ENCODE measurements around the gene PILRB. TPM values are rescaled to one million over a fixed set of nuclear protein-coding genes. Genes with fewer than 3 reads are reported as not detected.

The PILRB gene
- polyA plus RNA-seq, 6 donors from 2014 or later: 3.5 to 28.7 (median 7.0) TPM

DNA sequence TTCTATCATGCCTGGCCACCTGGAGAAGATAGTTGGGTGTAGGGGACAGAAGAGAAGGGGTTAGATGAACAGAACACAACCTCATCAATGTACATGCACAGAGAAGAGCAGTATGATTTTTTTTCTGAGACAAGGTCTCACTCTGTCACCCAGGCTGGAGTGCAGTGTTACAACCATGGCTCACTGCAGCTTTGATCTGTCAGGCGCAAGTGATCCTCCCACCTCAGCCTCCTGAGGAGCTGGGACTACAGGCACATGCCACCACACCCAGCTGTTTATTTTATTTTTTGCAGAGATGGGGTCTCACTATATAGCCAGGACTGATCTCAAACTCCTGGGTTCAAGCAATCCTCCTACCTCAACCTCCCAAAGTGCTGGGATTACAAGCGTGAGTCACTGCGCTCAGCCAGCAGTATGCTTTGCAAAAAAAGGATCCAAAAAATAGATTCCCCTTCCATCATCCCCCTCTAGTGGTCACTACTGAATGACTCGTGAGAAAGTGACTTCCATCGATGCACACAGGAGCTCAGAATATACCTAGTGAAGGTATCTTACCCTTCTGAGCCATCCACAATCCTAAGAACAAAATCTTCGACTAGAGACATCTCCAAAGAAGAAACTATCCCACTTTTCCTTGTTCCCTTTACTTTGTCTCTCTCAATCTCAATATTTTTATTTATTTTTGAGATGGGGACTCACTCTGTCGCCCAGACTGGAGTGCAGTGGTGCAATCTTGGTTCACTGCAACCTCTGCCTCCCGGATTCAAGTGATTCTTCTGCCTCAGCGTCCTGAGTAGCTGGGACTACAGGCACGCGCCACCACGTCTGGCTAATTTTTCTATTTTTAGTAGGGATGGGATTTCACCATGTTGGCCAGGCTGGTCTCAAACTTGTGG lies 49.6 kb downstream of the PILRB start:
- no peaks in the 10 kb centered on the region for H3K9me3 Mint-ChIP-seq
- no peaks in the 10 kb centered on the region for H3K27me3 Mint-ChIP-seq
- H3K27ac Mint-ChIP-seq: peak overlapping the region in 5 of 6 donors; percentile 7 to 59 (median 31)
- peaks cover 0 to 16% (median 11%) of the 10 kb centered on the region in 3 donors for H3K4me1 Mint-ChIP-seq
- DNase-seq (peak; percentile 72), ATAC-seq (ENCODE audit: low read depth in 2 of 2) (peak; percentile 92 to 95)
- no peak overlapping the region for H3K4me3 Mint-ChIP-seq
- no peaks in the 10 kb centered on the region for H3K36me3 Mint-ChIP-seq

DNA sequence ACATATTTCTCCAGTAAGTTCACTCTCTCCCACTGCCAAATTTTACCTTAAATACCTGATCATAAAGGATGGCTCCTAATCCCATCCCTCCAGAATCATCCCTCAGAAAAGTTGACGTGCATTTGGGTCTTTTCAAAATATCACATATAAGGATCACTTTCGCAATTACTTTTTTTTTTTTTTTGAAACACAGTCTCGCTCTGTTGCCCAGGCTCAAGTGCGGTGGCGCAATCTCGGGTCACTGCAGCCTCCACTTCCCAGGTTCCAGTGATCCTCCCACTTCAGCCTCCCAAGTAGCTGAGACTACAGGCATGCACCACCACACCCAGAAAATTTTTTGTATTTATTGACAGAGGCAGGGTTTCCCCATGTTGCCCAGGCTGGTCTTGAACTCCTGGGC lies 53.2 kb downstream of the PILRB start:
- peaks cover 5 to 8% of the 10 kb centered on the region in 2 donors for H3K36me3 Mint-ChIP-seq
- H3K27ac Mint-ChIP-seq: peak overlapping the region in 2 of 6 donors; percentile 27 to 39
- ATAC-seq (ENCODE audit: low read depth in 2 of 2) (no peak), DNase-seq (no peak)
- H3K9me3 Mint-ChIP-seq: no peaks in the 10 kb centered on the region
- H3K27me3 Mint-ChIP-seq: no peaks in the 10 kb centered on the region
- peaks cover 9 to 28% (median 24%) of the 10 kb centered on the region in 3 donors for H3K4me1 Mint-ChIP-seq
- H3K4me3 Mint-ChIP-seq: no peak overlapping the region

DNA sequence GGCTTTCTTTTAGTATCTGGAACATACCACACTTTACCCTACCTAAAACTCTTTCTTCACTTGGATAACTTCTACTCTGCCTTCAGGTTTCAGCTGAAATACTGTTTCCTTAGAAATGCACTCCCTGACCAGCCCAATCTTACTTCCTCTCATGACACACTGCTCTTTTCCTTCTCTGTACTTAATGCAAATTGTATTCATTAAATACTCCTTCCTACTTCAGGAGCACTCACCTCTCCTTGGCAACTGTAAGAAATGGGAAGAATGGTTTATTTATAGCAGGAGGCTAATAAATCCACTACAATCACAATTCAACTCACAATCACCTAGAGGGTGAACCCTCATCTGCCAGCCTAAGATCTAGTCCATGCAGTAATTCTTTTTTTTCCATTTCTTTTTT lies 55.4 kb downstream of the PILRB start:
- Mint-ChIP-seq H3K4me3 (peak overlapping the region in 3 of 8 donors; percentile 4 to 54 (median 44)), H3K27ac (peak overlapping the region; percentile 0 to 74 (median 16)), H3K9me3 (no peaks in the 10 kb centered on the region), H3K36me3 (peaks cover 5 to 8% of the 10 kb centered on the region in 2 donors), H3K4me1 (peaks cover 9 to 18% (median 13%) of the 10 kb centered on the region in 3 donors), H3K27me3 (no peaks in the 10 kb centered on the region)
- DNase-seq (no peak), ATAC-seq (ENCODE audit: low read depth in 2 of 2) (peak; percentile 40 to 41)

- no peaks in the 10 kb centered on the region for H3K9me3 Mint-ChIP-seq
- H3K27me3 Mint-ChIP-seq: no peaks in the 10 kb centered on the region
- ATAC-seq (ENCODE audit: low read depth in 2 of 2) (peak; percentile 68 to 70), DNase-seq (no peak)
- H3K4me3 Mint-ChIP-seq: peak overlapping the region in 1 of 8 donors; percentile 44
- H3K4me1 Mint-ChIP-seq: peaks cover 9 to 18% (median 13%) of the 10 kb centered on the region in 3 donors
- H3K27ac Mint-ChIP-seq: peak overlapping the region in 2 of 6 donors; percentile 22 to 24
- peaks cover 5 to 8% of the 10 kb centered on the region in 2 donors for H3K36me3 Mint-ChIP-seq
Observed at GRCh38 chr7:100413889-100414288, 56.0 kb downstream of the PILRB start.

DNA sequence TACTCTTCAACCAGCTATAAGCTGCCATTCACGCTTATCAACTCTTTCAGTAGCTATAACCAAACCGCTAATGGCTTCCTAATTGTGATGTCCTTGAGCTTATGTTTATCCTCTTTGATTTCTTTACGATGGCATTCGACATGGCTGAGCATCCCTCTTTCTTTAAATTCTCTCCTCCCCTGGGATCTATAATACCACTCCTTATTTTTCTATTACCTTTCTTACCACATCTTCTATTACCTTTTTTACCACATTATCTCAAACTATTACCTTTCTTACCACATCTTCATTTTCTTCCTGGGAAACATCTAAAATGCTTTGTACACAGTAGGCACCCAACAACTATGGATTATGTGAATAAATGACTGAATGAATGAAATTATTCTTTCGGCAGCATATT lies 57.5 kb downstream of the PILRB start:
- no peak for DNase-seq
- Mint-ChIP-seq H3K36me3 (peaks cover 5 to 8% of the 10 kb centered on the region in 2 donors), H3K27ac (peak overlapping the region in 1 of 6 donors; percentile 57), H3K4me3 (no peak overlapping the region), H3K9me3 (no peaks in the 10 kb centered on the region), H3K4me1 (peaks cover 9 to 18% (median 13%) of the 10 kb centered on the region in 3 donors), H3K27me3 (no peaks in the 10 kb centered on the region)
- ATAC-seq (ENCODE audit: low read depth in 2 of 2): no peak

Other genes with a start within 250 kb of the PILRB start
- 10 to 100 TPM; 16.8 to 32.2 (median 21.6) TPM for gene TAF6, start 238.8 kb upstream of the PILRB start, polyA plus RNA-seq (ENCODE audit: low read depth in 6 of 6)
- gene CNPY4, start 238.5 kb upstream of the PILRB start, polyA plus RNA-seq (ENCODE audit: low read depth in 6 of 6): 1 to 10 TPM in 5 of 6 donors, not detected in 1; 4.9 to 8.6 (median 5.8) TPM
- 1 to 10 TPM; 1.7 to 4.2 (median 2.4) TPM for gene MBLAC1, start 231.2 kb upstream of the PILRB start, polyA plus RNA-seq (ENCODE audit: low read depth in 6 of 6)
- 100 to 1,000 TPM; 407 to 579 (median 480) TPM for gene LAMTOR4, start 209.2 kb upstream of the PILRB start, polyA plus RNA-seq (ENCODE audit: low read depth in 6 of 6)
- 1 to 10 TPM; 2.0 to 9.1 (median 3.3) TPM for gene TRAPPC14, start 199.4 kb upstream of the PILRB start, polyA plus RNA-seq (ENCODE audit: low read depth in 6 of 6)
- under 1 TPM in 5 of 6 donors, not detected in 1; 0.13 to 0.40 (median 0.23) TPM for gene GAL3ST4, start 189.5 kb upstream of the PILRB start, polyA plus RNA-seq (ENCODE audit: low read depth in 6 of 6)
- gene GPC2, start 180.7 kb upstream of the PILRB start, polyA plus RNA-seq (ENCODE audit: low read depth in 6 of 6): under 1 TPM in 4 of 6 donors, not detected in 2; 0.18 to 0.84 (median 0.28) TPM
- gene STAG3, start 180.2 kb upstream of the PILRB start, polyA plus RNA-seq (ENCODE audit: low read depth in 6 of 6): 100 to 1,000 TPM in 5 of 6 donors, 10 to 100 TPM in 1; 97.1 to 221 (median 129) TPM
- gene PVRIG, start 138.2 kb upstream of the PILRB start, polyA plus RNA-seq (ENCODE audit: low read depth in 6 of 6): 10 to 100 TPM; 37.5 to 67.4 (median 56.4) TPM
- gene SPDYE3, start 50.4 kb upstream of the PILRB start, polyA plus RNA-seq (ENCODE audit: low read depth in 6 of 6): 10 to 100 TPM in 1 of 6 donors, 1 to 10 TPM in 5; 5.0 to 10.3 (median 8.5) TPM
- 1 to 10 TPM in 1 of 6 donors, under 1 TPM in 4, not detected in 1; 0.53 to 1.8 (median 0.53) TPM for gene PILRA, start 15.4 kb downstream of the PILRB start, polyA plus RNA-seq (ENCODE audit: low read depth in 6 of 6)
- gene ZCWPW1, start 70.6 kb downstream of the PILRB start, polyA plus RNA-seq (ENCODE audit: low read depth in 6 of 6): 10 to 100 TPM in 5 of 6 donors, 1 to 10 TPM in 1; 9.4 to 24.9 (median 13.3) TPM
- 10 to 100 TPM; 10.9 to 24.6 (median 19.5) TPM for gene MEPCE, start 71.7 kb downstream of the PILRB start, polyA plus RNA-seq (ENCODE audit: low read depth in 6 of 6)
- 10 to 100 TPM; 21.8 to 46.8 (median 27.5) TPM for gene PPP1R35, start 78.4 kb downstream of the PILRB start, polyA plus RNA-seq (ENCODE audit: low read depth in 6 of 6)
- gene SPACDR, start 106.1 kb downstream of the PILRB start, polyA plus RNA-seq (ENCODE audit: low read depth in 6 of 6): under 1 TPM in 1 of 6 donors, not detected in 5; 0.45 TPM
- gene TSC22D4, start 121.1 kb downstream of the PILRB start, polyA plus RNA-seq (ENCODE audit: low read depth in 6 of 6): 10 to 100 TPM; 17.5 to 23.6 (median 20.7) TPM
- not detected for gene NYAP1, start 125.8 kb downstream of the PILRB start, polyA plus RNA-seq (ENCODE audit: low read depth in 6 of 6)
- 1 to 10 TPM in 5 of 6 donors, not detected in 1; 3.1 to 5.9 (median 4.1) TPM for gene AGFG2, start 181.1 kb downstream of the PILRB start, polyA plus RNA-seq (ENCODE audit: low read depth in 6 of 6)
- gene SAP25, start 215.8 kb downstream of the PILRB start, polyA plus RNA-seq (ENCODE audit: low read depth in 6 of 6): not detected
- gene LRCH4, start 228.0 kb downstream of the PILRB start, polyA plus RNA-seq (ENCODE audit: low read depth in 6 of 6): 100 to 1,000 TPM in 4 of 6 donors, 10 to 100 TPM in 2; 81.4 to 172 (median 106) TPM
- gene FBXO24, start 228.2 kb downstream of the PILRB start, polyA plus RNA-seq (ENCODE audit: low read depth in 6 of 6): 1 to 10 TPM in 2 of 6 donors, under 1 TPM in 3, not detected in 1; 0.13 to 1.7 (median 0.89) TPM
- 1 to 10 TPM in 1 of 6 donors, under 1 TPM in 4, not detected in 1; 0.23 to 1.1 (median 0.86) TPM for gene PCOLCE, start 244.2 kb downstream of the PILRB start, polyA plus RNA-seq (ENCODE audit: low read depth in 6 of 6)